ENCODE measurements around the gene ERFE.

DNA sequence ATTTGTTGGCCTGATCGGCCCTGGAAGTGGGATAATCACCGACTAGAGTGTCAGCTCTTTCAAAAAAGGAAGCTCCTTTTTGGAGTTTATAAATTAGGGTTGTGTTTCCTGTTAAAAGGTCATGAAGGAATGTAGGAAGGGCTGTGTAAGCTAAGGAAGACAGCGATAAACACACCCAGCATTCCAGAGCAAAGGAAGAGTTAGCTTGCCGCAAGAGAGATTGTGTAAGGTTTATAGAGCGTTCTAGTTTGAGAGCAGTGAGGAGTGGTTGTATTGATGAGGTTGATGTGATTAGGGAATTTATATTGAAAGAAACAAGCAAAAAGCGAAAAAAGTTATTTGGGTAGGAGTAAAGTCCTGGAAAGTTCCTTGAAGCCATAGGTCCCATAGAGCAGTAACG is 48.2 kb downstream of the ERFE start:
- TF ChIP-seq, protein P1, sequence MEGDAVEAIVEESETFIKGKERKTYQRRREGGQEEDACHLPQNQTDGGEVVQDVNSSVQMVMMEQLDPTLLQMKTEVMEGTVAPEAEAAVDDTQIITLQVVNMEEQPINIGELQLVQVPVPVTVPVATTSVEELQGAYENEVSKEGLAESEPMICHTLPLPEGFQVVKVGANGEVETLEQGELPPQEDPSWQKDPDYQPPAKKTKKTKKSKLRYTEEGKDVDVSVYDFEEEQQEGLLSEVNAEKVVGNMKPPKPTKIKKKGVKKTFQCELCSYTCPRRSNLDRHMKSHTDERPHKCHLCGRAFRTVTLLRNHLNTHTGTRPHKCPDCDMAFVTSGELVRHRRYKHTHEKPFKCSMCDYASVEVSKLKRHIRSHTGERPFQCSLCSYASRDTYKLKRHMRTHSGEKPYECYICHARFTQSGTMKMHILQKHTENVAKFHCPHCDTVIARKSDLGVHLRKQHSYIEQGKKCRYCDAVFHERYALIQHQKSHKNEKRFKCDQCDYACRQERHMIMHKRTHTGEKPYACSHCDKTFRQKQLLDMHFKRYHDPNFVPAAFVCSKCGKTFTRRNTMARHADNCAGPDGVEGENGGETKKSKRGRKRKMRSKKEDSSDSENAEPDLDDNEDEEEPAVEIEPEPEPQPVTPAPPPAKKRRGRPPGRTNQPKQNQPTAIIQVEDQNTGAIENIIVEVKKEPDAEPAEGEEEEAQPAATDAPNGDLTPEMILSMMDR (IDR thresholded peaks at IDR 0.05; ENCODE audit: low read length): no peak
- TF ChIP-seq EZH2phosphoT487 (IDR thresholded peaks at IDR 0.05; ENCODE audit: low read length) (no peak), EZH2 (optimal IDR thresholded peaks at IDR 0.05; ENCODE audit: low read depth, low read length) (no peak)
